Putamen (tissue), 1 donor: ENCODE results near the gene MRTFA.
A peak's percentile ranks its signal among the peaks of the same experiment; 100 is the strongest.
"Not testable (repeated sequence)": the region's sequence is repeated elsewhere in the genome, so short reads cannot be mapped to it uniquely, and the experiment has no call there.

Source experiments
- DNase-seq: peaks from one replicate; pipeline ENCODE4 v3.0.0-alpha.2; 2016; ENCODE audit warnings: low spot score

MRTFA gene

GRCh38 chr22:40627612-40628011, 8.9 kb downstream of the MRTFA start:
- no peak for DNase-seq

- DNase-seq = no peak
Measured at GRCh38 chr22:40626851-40627250, 9.7 kb downstream of the MRTFA start.

GRCh38 chr22:40625794-40626193, 10.7 kb downstream of the MRTFA start:
- not testable (repeated sequence) for DNase-seq

GRCh38 chr22:40625281-40625680, 11.2 kb downstream of the MRTFA start:
- not testable (repeated sequence) for DNase-seq

- DNase-seq = no peak
Measured at GRCh38 chr22:40624770-40625169, 11.7 kb downstream of the MRTFA start.

- DNase-seq = no peak
Measured at GRCh38 chr22:40621309-40622151, 15.0 kb downstream of the MRTFA start.

GRCh38 chr22:40620464-40621046, 16.0 kb downstream of the MRTFA start:
- DNase-seq = no peak

- no peak for DNase-seq
Measured at GRCh38 chr22:40618400-40618799, 18.1 kb downstream of the MRTFA start.

GRCh38 chr22:40616578-40616977, 19.9 kb downstream of the MRTFA start:
- no peak for DNase-seq

- no peak for DNase-seq
Measured at GRCh38 chr22:40613067-40613466, 23.5 kb downstream of the MRTFA start.

- no peak for DNase-seq
Measured at GRCh38 chr22:40612291-40612751, 24.2 kb downstream of the MRTFA start.

GRCh38 chr22:40611606-40612005, 24.9 kb downstream of the MRTFA start:
- DNase-seq = no peak

- no peak for DNase-seq
Measured at GRCh38 chr22:40610329-40610850, 26.1 kb downstream of the MRTFA start.

- DNase-seq = no peak
Measured at GRCh38 chr22:40609216-40609615, 27.3 kb downstream of the MRTFA start.

- DNase-seq = no peak
Measured at GRCh38 chr22:40607506-40607905, 29.0 kb downstream of the MRTFA start.

GRCh38 chr22:40606306-40606705, 30.2 kb downstream of the MRTFA start:
- no peak for DNase-seq

GRCh38 chr22:40605761-40606160, 30.8 kb downstream of the MRTFA start:
- DNase-seq = no peak

- no peak for DNase-seq
Measured at GRCh38 chr22:40603088-40603605, 33.4 kb downstream of the MRTFA start.

GRCh38 chr22:40602231-40602630, 34.3 kb downstream of the MRTFA start:
- no peak for DNase-seq

- no peak for DNase-seq
Measured at GRCh38 chr22:40599731-40600130, 36.8 kb downstream of the MRTFA start.

- DNase-seq = not testable (repeated sequence)
Measured at GRCh38 chr22:40598712-40599111, 37.8 kb downstream of the MRTFA start.

- DNase-seq = peak; percentile 6
Measured at GRCh38 chr22:40597526-40598430, 38.7 kb downstream of the MRTFA start.
